Esophagus muscularis mucosa (tissue), 4 donors: ENCODE measurements around the gene SAT2.
"Not testable (repeated sequence)": the region's sequence is repeated elsewhere in the genome, so short reads cannot be mapped to it uniquely, and the experiment has no call there.

Experiments used
- EP300 ChIP-seq: sonication (generic); formaldehyde crosslinking; IDR thresholded peaks from one replicate; pipeline ENCODE4 v1.6.1; 2017; ENCODE audit warnings: antibody characterized with exemption
- POLR2A ChIP-seq: fragments of 450-650 bp; IDR thresholded peaks from one replicate; pipeline ENCODE4 v1.6.1; 2017; ENCODE audit warnings: antibody characterized with exemption, moderate library complexity, mild to moderate bottlenecking, low read depth
- TF ChIP-seq, protein P1 (sequence below), 3 experiments: fragments of 200-600 bp in 2 of 3; fragments of 450-650 bp in 1 of 3; sonication (generic) in 2 of 3; IDR thresholded peaks; one replicate each; pipeline ENCODE4 v1.5.1; 2017 to 2019; ENCODE audit warnings: antibody characterized with exemption in 3 of 3, mild to moderate bottlenecking in 2 of 3, moderate library complexity in 1 of 3

GRCh38 chr17:7597561-7597960 lies 30.1 kb downstream of the SAT2 start:
- TF ChIP-seq POLR2A, EP300: not testable (repeated sequence)
- TF ChIP-seq, protein P1, sequence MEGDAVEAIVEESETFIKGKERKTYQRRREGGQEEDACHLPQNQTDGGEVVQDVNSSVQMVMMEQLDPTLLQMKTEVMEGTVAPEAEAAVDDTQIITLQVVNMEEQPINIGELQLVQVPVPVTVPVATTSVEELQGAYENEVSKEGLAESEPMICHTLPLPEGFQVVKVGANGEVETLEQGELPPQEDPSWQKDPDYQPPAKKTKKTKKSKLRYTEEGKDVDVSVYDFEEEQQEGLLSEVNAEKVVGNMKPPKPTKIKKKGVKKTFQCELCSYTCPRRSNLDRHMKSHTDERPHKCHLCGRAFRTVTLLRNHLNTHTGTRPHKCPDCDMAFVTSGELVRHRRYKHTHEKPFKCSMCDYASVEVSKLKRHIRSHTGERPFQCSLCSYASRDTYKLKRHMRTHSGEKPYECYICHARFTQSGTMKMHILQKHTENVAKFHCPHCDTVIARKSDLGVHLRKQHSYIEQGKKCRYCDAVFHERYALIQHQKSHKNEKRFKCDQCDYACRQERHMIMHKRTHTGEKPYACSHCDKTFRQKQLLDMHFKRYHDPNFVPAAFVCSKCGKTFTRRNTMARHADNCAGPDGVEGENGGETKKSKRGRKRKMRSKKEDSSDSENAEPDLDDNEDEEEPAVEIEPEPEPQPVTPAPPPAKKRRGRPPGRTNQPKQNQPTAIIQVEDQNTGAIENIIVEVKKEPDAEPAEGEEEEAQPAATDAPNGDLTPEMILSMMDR (IDR thresholded peaks at IDR 0.05): not testable (repeated sequence)
